Measurements from ENCODE around the gene SLC20A1. TPM values are rescaled to one million over a fixed set of nuclear protein-coding genes. Genes with fewer than 3 reads are reported as not detected.

SLC20A1 gene
- total RNA-seq, 1 donor from 2014 or later = 63.9 TPM

GRCh38 chr2:112671801-112672200 lies 26.1 kb downstream of the SLC20A1 start:
- no peak overlapping the region for H3K4me3 Mint-ChIP-seq
- peaks cover 1% of the 10 kb centered on the region for H3K36me3 Mint-ChIP-seq
- H3K27me3 Mint-ChIP-seq = no peaks in the 10 kb centered on the region
- no peak for TF ChIP-seq CTCF (conservative IDR thresholded peaks at IDR 0.05)
- no peaks in the 10 kb centered on the region for H3K4me1 Mint-ChIP-seq (ENCODE audit: unreplicated experiment)
- H3K9me3 Mint-ChIP-seq = no peaks in the 10 kb centered on the region
- no peak for DNase-seq (ENCODE audit: extremely low spot score, unreplicated experiment)
- no peak overlapping the region for H3K27ac Mint-ChIP-seq

GRCh38 chr2:112673008-112673407 lies 27.3 kb downstream of the SLC20A1 start:
- no peaks in the 10 kb centered on the region for H3K4me1 Mint-ChIP-seq (ENCODE audit: unreplicated experiment)
- no peak for DNase-seq (ENCODE audit: extremely low spot score, unreplicated experiment)
- no peaks in the 10 kb centered on the region for H3K27me3 Mint-ChIP-seq
- H3K36me3 Mint-ChIP-seq = no peaks in the 10 kb centered on the region
- no peak for TF ChIP-seq CTCF (conservative IDR thresholded peaks at IDR 0.05)
- H3K4me3 Mint-ChIP-seq = no peak overlapping the region
- H3K9me3 Mint-ChIP-seq = no peaks in the 10 kb centered on the region
- no peak overlapping the region for H3K27ac Mint-ChIP-seq

GRCh38 chr2:112674229-112674628 lies 28.5 kb downstream of the SLC20A1 start:
- Mint-ChIP-seq H3K27me3 (no peaks in the 10 kb centered on the region), H3K36me3 (no peaks in the 10 kb centered on the region), H3K9me3 (no peaks in the 10 kb centered on the region), H3K27ac (no peak overlapping the region), H3K4me3 (no peak overlapping the region), H3K4me1 (ENCODE audit: unreplicated experiment) (no peaks in the 10 kb centered on the region)
- no peak for TF ChIP-seq CTCF (conservative IDR thresholded peaks at IDR 0.05)
- no peak for DNase-seq (ENCODE audit: extremely low spot score, unreplicated experiment)

- DNase-seq (ENCODE audit: extremely low spot score, unreplicated experiment) = no peak
- Mint-ChIP-seq H3K27me3 (no peaks in the 10 kb centered on the region), H3K4me1 (ENCODE audit: unreplicated experiment) (no peaks in the 10 kb centered on the region), H3K9me3 (no peaks in the 10 kb centered on the region), H3K36me3 (no peaks in the 10 kb centered on the region), H3K4me3 (no peak overlapping the region), H3K27ac (no peak overlapping the region)
- no peak for TF ChIP-seq CTCF (conservative IDR thresholded peaks at IDR 0.05)
These were observed 33.7 kb downstream of the SLC20A1 start for GRCh38 chr2:112679484-112679883.

- H3K27me3 Mint-ChIP-seq = no peaks in the 10 kb centered on the region
- no peaks in the 10 kb centered on the region for H3K36me3 Mint-ChIP-seq
- H3K4me1 Mint-ChIP-seq (ENCODE audit: unreplicated experiment) = no peaks in the 10 kb centered on the region
- H3K27ac Mint-ChIP-seq = no peak overlapping the region
- no peak overlapping the region for H3K4me3 Mint-ChIP-seq
- DNase-seq (ENCODE audit: extremely low spot score, unreplicated experiment) = no peak
- no peaks in the 10 kb centered on the region for H3K9me3 Mint-ChIP-seq
- TF ChIP-seq CTCF (conservative IDR thresholded peaks at IDR 0.05) = no peak
These were observed 34.9 kb downstream of the SLC20A1 start for GRCh38 chr2:112680666-112681101.

GRCh38 chr2:112682101-112682500 lies 36.4 kb downstream of the SLC20A1 start:
- H3K36me3 Mint-ChIP-seq = no peaks in the 10 kb centered on the region
- no peak overlapping the region for H3K4me3 Mint-ChIP-seq
- no peaks in the 10 kb centered on the region for H3K27me3 Mint-ChIP-seq
- no peak overlapping the region for H3K27ac Mint-ChIP-seq
- TF ChIP-seq CTCF (conservative IDR thresholded peaks at IDR 0.05) = no peak
- DNase-seq (ENCODE audit: extremely low spot score, unreplicated experiment) = no peak
- H3K4me1 Mint-ChIP-seq (ENCODE audit: unreplicated experiment) = no peaks in the 10 kb centered on the region
- H3K9me3 Mint-ChIP-seq = no peaks in the 10 kb centered on the region
